ENCODE measurements around the gene PPP2R3C.

PPP2R3C gene

DNA sequence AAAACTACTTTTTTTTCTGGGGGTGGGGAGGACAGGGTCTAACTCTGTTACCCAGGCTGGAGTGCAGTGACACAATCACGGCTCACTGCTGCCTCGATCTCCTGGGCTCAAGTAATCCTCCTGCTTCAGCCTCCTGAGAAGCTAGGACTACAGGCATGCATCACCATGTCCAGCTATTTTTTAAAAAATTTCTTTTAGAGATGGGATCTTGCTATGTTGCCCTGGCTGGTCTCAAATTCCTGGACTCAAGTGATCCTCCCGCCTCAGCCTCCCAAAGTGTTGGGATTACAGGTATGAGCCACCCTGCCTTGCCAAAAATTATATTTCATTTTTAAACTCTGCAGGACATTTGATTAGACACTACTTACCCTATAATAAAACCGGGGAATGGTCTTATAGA is 5.5 kb downstream of the PPP2R3C start:
- no peak for TF ChIP-seq EP300 (IDR thresholded peaks at IDR 0.05; ENCODE audit: borderline replicate concordance)
- TF ChIP-seq YY1 (IDR thresholded peaks at IDR 0.05; ENCODE audit: low read depth): no peak
- no peak for TF ChIP-seq ZBTB7A (IDR thresholded peaks at IDR 0.05; ENCODE audit: low read depth)
- TF ChIP-seq CEBPB (IDR thresholded peaks at IDR 0.05): no peak
- no peak for TF ChIP-seq CREB1 (IDR thresholded peaks at IDR 0.05; ENCODE audit: low read depth)
- no peak for TF ChIP-seq EGR1 (IDR thresholded peaks at IDR 0.05)
- TF ChIP-seq TAF1 (IDR thresholded peaks at IDR 0.05; ENCODE audit: low read depth): no peak
- no peak for TF ChIP-seq NFIC (IDR thresholded peaks at IDR 0.05)

DNA sequence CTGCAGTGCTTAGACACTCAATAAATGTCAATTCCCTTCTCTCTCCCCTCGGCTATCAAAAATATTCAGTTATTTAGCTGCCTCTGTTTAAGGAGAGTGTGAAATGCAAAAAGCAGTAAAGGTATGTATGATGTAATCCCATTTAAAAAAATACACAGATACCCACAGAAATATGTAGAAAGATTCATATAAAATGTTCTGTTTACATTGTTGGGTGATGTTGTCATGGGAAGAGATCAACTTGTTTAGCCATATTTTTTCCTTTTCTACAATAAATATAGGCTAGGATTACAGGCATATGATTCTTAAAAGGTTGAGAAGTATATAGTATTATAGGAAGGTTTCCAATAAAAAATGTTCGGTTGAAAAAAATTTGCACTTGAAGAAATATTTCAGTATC is 7.8 kb downstream of the PPP2R3C start:
- TF ChIP-seq FOXM1 (IDR thresholded peaks at IDR 0.05; ENCODE audit: borderline replicate concordance, low read depth) (no peak), ZBTB7A (IDR thresholded peaks at IDR 0.05; ENCODE audit: low read depth) (no peak), EGR1 (IDR thresholded peaks at IDR 0.05) (no peak)

- TF ChIP-seq CEBPB (IDR thresholded peaks at IDR 0.05): no peak
- TF ChIP-seq TEAD4 (IDR thresholded peaks at IDR 0.05): no peak
- no peak for TF ChIP-seq FOXM1 (IDR thresholded peaks at IDR 0.05; ENCODE audit: borderline replicate concordance, low read depth)
- TF ChIP-seq TAF1 (IDR thresholded peaks at IDR 0.05; ENCODE audit: low read depth): no peak
- TF ChIP-seq EP300 (IDR thresholded peaks at IDR 0.05; ENCODE audit: borderline replicate concordance): no peak
- no peak for TF ChIP-seq YY1 (IDR thresholded peaks at IDR 0.05; ENCODE audit: low read depth)
- TF ChIP-seq ZBTB7A (IDR thresholded peaks at IDR 0.05; ENCODE audit: low read depth): no peak
- TF ChIP-seq REST (IDR thresholded peaks at IDR 0.05; ENCODE audit: low read depth): no peak
- no peak for TF ChIP-seq TCF12 (IDR thresholded peaks at IDR 0.05; ENCODE audit: low read depth)
- TF ChIP-seq, protein P1, sequence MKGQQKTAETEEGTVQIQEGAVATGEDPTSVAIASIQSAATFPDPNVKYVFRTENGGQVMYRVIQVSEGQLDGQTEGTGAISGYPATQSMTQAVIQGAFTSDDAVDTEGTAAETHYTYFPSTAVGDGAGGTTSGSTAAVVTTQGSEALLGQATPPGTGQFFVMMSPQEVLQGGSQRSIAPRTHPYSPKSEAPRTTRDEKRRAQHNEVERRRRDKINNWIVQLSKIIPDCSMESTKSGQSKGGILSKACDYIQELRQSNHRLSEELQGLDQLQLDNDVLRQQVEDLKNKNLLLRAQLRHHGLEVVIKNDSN (IDR thresholded peaks at IDR 0.05): no peak
- TF ChIP-seq CREB1 (IDR thresholded peaks at IDR 0.05; ENCODE audit: low read depth): no peak
- no peak for TF ChIP-seq EGR1 (IDR thresholded peaks at IDR 0.05)
- TF ChIP-seq NFIC (IDR thresholded peaks at IDR 0.05): no peak
- TF ChIP-seq, protein P2, sequence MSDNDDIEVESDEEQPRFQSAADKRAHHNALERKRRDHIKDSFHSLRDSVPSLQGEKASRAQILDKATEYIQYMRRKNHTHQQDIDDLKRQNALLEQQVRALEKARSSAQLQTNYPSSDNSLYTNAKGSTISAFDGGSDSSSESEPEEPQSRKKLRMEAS (IDR thresholded peaks at IDR 0.05): no peak
- no peak for TF ChIP-seq RAD21 (IDR thresholded peaks at IDR 0.05; ENCODE audit: low read depth)
Measured at GRCh38 chr14:35113308-35113950, 8.4 kb downstream of the PPP2R3C start.

DNA sequence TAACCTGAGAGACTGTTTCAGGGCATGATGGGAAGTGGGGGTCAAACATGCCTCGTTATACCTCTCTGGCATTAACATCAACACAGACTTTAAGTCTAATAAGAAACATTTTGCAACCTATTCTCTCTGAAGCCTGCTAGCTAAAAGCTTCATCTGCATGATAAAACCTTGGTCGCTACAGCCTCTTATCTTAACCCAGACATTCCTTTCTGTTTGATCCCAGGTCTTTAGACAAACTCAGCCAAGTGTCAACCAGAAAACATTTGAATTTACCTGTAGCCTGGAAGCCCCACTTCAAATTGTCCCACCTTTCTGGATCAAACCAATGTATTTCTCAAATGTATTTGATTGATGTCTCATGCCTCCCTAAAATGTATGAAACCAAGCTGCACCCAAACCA is 9.1 kb downstream of the PPP2R3C start:
- TF ChIP-seq NFIC (IDR thresholded peaks at IDR 0.05) (no peak), ZBTB7A (IDR thresholded peaks at IDR 0.05; ENCODE audit: low read depth) (no peak), EGR1 (IDR thresholded peaks at IDR 0.05) (no peak), REST (IDR thresholded peaks at IDR 0.05; ENCODE audit: low read depth) (no peak), TCF12 (IDR thresholded peaks at IDR 0.05; ENCODE audit: low read depth) (no peak), RAD21 (IDR thresholded peaks at IDR 0.05; ENCODE audit: low read depth) (no peak), CEBPB (IDR thresholded peaks at IDR 0.05) (no peak), YY1 (IDR thresholded peaks at IDR 0.05; ENCODE audit: low read depth) (no peak)
- TF ChIP-seq, protein P1 (IDR thresholded peaks at IDR 0.05): no peak
- TF ChIP-seq, protein P2 (IDR thresholded peaks at IDR 0.05): no peak

DNA sequence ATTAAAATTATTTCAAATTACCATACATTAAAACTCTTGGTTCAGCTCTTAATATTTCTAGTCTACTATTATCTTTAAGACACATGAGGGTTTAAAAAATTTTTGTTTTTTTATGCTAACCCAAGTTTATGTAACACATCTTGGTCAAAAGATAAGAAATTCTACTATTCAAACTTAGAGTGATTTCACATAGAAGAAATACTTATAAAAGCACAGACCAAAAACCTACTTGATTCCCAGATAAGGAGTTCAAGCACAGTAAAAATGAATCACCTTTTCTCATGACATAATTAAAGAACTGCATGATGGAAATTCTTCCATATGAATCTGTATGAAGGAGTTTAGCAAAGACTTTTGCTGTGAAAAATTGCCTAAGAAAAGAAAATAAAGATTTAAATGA is 13.9 kb downstream of the PPP2R3C start:
- no peak for TF ChIP-seq ZBTB7A (IDR thresholded peaks at IDR 0.05; ENCODE audit: low read depth)
- no peak for TF ChIP-seq RAD21 (IDR thresholded peaks at IDR 0.05; ENCODE audit: low read depth)
- no peak for TF ChIP-seq TCF12 (IDR thresholded peaks at IDR 0.05; ENCODE audit: low read depth)
- TF ChIP-seq NFIC (IDR thresholded peaks at IDR 0.05): no peak
- no peak for TF ChIP-seq TEAD4 (IDR thresholded peaks at IDR 0.05)
- no peak for TF ChIP-seq CEBPB (IDR thresholded peaks at IDR 0.05)
- no peak for TF ChIP-seq REST (IDR thresholded peaks at IDR 0.05; ENCODE audit: low read depth)
- TF ChIP-seq EGR1 (IDR thresholded peaks at IDR 0.05): no peak
- TF ChIP-seq CREB1 (IDR thresholded peaks at IDR 0.05; ENCODE audit: low read depth): no peak
- no peak for TF ChIP-seq YY1 (IDR thresholded peaks at IDR 0.05; ENCODE audit: low read depth)
- TF ChIP-seq, protein P2 (IDR thresholded peaks at IDR 0.05): no peak
- TF ChIP-seq FOXM1 (IDR thresholded peaks at IDR 0.05; ENCODE audit: borderline replicate concordance, low read depth): no peak
- TF ChIP-seq TAF1 (IDR thresholded peaks at IDR 0.05; ENCODE audit: low read depth): no peak
- TF ChIP-seq EP300 (IDR thresholded peaks at IDR 0.05; ENCODE audit: borderline replicate concordance): no peak
- TF ChIP-seq, protein P1 (IDR thresholded peaks at IDR 0.05): no peak
